ENCODE data around the gene KRTAP10-1. TPM values are rescaled to one million over a fixed set of nuclear protein-coding genes. Genes with fewer than 3 reads are reported as not detected.

The KRTAP10-1 gene
- total RNA-seq, 2 donors from 2014 or later = not detected

DNA sequence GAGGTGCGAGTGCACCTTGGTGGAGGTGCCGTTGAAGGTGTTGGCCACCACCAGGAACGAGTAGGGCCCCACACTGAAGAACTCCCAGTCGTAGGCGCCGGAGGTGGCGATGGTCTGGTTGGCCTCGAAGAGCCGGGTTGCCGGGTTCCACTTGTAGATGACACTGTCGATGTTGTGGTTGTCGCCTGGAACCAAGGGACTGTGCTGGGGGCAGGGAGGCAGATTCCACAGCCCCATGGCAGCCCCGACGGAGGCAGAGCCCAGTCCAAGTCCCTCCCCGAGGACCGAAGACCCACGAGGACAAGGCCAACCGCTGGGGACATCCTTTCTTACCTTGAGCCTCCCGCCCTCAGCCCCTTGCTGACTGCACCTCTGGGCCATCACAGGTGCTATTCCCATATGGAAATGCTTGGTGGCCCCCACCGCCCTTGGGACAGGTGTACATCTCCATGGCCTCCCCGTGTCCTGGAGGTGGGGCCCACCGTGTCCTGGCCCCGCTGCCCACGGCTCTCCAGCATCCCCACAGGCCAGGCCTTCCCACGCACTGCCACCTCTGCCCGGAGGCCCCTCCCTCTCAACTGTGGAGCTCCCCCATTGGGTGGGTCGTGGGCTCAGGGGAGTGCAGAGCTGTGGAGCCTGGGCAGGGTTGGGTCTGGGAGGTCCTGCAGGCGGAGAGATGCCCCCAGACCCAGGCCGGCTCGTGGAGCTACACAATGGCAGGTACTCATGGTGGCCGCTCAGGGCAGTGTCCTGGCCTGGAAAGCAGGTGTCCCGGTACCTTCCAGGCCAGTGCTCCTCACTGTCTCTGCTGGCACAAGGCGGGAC is 17.9 kb downstream of the KRTAP10-1 start:
- ATAC-seq = no peak
- intact Hi-C loops (cut with DNase I, micrococcal nuclease) = no loop called here
- peak in 1 of 2 donors; percentile 13 for DNase-seq

DNA sequence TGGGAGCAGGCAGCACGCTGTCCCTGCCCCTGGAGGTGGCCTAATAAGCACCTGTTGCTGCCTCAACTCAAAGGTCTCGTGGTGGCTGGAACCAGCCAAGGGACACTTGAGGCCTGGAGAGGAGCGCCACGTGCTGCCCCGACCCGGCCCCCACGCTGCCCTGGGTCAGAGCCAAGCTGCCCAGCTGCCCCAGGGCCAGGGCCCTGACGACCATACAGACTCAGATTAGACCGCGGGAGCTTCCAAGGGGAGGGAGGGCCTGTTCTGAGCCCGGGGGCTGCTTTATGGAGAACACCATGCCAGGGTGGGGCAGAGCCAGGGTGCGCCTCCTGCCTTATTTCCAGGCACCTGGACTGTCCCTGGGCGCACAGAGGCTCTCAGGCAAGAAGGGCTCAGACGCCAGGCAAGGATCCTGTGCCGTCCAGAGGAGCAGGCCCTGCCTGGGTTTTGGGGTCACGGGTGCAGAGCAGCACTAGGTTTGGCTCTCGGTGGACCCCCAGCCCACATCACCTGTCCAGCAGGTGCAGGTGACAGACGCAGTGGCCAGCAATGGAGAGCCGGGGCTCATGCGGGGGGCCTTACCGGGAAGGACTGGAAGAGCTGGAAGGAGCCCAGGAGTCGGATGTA is 18.6 kb downstream of the KRTAP10-1 start:
- intact Hi-C loops (cut with DNase I, micrococcal nuclease) = no loop called here
- peak in 1 of 2 donors; percentile 16 for DNase-seq
- ATAC-seq = no peak

- intact Hi-C loops (cut with DNase I, micrococcal nuclease) = no loop called here
- DNase-seq (peak in 1 of 2 donors; percentile 15), ATAC-seq (no peak)
Measured at GRCh38 chr21:44520326-44521300, 19.4 kb downstream of the KRTAP10-1 start.

GRCh38 chr21:44519346-44520325 is 20.4 kb downstream of the KRTAP10-1 start:
- DNase-seq (peak in 1 of 2 donors; percentile 5), ATAC-seq (no peak)
- intact Hi-C loops (cut with DNase I, micrococcal nuclease) = loop anchor here in 1 of 2 donors (10.0 kb wide), 1 partner anchor 275 kb away; no protein-coding TSS in a partner anchor

GRCh38 chr21:44518686-44519085 is 21.3 kb downstream of the KRTAP10-1 start:
- DNase-seq = no peak
- no peak for ATAC-seq
- intact Hi-C loops (cut with DNase I, micrococcal nuclease) = loop anchor here in 1 of 2 donors (10.0 kb wide), 1 partner anchor 276 kb away; no protein-coding TSS in a partner anchor

- DNase-seq = no peak
- intact Hi-C loops (cut with DNase I, micrococcal nuclease) = loop anchor here in 1 of 2 donors (10.0 kb wide), 1 partner anchor 277 kb away; no protein-coding TSS in a partner anchor
- ATAC-seq = no peak
Measured at GRCh38 chr21:44517175-44517899, 22.7 kb downstream of the KRTAP10-1 start.

DNA sequence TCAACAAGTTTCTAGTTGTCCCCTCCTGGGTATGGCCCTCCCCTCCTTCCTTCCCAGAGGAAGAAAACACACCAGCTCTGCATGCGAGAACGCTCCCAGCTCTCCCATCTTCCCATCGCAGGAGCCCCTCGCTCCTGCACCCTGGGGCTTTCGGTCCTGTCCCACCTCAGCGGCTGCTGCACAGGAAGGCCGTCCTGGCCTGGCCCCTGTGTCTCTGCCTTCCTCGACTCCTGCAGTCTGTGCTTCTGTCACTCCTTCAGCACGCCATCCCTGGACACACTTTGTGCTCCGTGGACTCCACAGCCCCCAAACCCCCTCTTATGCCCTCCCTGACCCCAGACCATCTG is 23.2 kb downstream of the KRTAP10-1 start:
- intact Hi-C loops (cut with DNase I, micrococcal nuclease) = loop anchor here in 1 of 2 donors (10.0 kb wide), 1 partner anchor 278 kb away; no protein-coding TSS in a partner anchor
- DNase-seq (no peak), ATAC-seq (no peak)

DNA sequence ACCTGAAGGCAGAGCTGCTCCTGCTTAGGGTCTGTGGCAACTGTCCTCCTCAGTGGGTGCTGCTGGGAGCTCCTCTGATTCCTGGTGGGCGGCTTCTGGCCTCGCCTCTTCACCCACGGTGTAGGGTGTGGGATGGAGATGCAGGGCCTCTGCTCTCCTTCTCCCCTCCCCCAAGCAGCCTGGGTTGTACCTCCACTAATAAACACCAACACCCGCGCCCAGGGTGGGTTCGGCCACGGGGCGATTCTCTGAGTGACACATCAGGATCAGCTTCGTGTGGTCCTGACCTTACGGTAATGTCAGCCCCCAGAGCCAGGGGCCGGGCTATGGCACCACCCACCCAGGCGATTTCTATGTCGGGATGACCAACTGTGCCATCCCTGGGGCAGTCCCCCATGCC is 23.7 kb downstream of the KRTAP10-1 start:
- DNase-seq (no peak), ATAC-seq (no peak)
- intact Hi-C loops (cut with DNase I, micrococcal nuclease) = loop anchor here in 1 of 2 donors (10.0 kb wide), 1 partner anchor 278 kb away; no protein-coding TSS in a partner anchor

- intact Hi-C loops (cut with DNase I, micrococcal nuclease) = loop anchor here in 1 of 2 donors (10.0 kb wide), 1 partner anchor 279 kb away; no protein-coding TSS in a partner anchor
- no peak for ATAC-seq
- DNase-seq = no peak
Measured at GRCh38 chr21:44515359-44516165, 24.4 kb downstream of the KRTAP10-1 start.

GRCh38 chr21:44514746-44515358 is 25.1 kb downstream of the KRTAP10-1 start:
- intact Hi-C loops (cut with DNase I, micrococcal nuclease) = loop anchor here in 1 of 2 donors (10.0 kb wide), 1 partner anchor 280 kb away; no protein-coding TSS in a partner anchor
- DNase-seq = no peak
- no peak for ATAC-seq

- DNase-seq (no peak), ATAC-seq (no peak)
- intact Hi-C loops (cut with DNase I, micrococcal nuclease) = loop anchor here in 1 of 2 donors (10.0 kb wide), 1 partner anchor 281 kb away; no protein-coding TSS in a partner anchor
Measured at GRCh38 chr21:44514218-44514520, 25.8 kb downstream of the KRTAP10-1 start.

DNA sequence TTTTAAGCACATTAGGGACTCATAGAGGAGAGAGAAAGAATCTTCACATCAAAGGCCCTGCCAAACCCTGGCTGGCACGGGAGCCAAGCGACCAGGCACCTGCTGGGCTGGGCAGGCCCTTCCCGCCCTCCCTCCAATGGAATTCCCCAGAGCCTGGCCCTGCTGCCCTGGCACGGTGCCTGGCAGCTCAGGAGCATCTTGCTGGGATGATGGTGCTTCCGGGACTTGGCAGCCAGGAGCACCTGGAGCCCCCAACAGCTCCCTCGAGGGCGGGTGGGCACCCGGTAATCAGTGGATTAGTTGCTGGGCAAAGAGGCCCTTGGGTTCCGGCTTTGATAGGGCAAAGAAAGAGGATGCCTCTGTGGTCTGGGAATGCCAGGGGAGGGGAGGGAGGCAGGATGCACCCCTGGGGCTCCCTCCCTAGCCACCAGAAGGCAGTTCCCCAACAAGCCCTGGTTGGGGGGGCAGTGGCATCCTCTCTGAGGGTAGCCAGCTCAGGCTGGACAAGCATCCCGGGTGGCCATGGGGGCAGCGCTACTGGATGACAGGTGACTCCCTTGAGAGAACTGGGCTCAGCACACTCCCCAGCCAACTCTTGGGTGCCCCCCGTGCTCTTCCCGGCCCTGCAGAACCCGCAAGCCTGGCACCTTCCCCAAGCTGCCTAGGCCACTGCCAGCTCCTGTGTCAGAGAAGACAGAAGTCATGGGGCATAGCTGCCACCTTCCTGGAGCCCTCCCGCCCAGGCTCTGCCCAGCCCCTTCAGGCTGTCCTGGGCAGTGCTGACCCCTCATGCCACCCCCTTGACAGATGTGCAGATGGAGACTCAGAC is 26.4 kb downstream of the KRTAP10-1 start:
- ATAC-seq (no peak), DNase-seq (no peak)
- intact Hi-C loops (cut with DNase I, micrococcal nuclease) = loop anchor here in 1 of 2 donors (10.0 kb wide), 1 partner anchor 281 kb away; no protein-coding TSS in a partner anchor

- intact Hi-C loops (cut with DNase I, micrococcal nuclease) = loop anchor here in 1 of 2 donors (10.0 kb wide), 1 partner anchor 282 kb away; no protein-coding TSS in a partner anchor
- DNase-seq = no peak
Measured at GRCh38 chr21:44512496-44513388, 27.3 kb downstream of the KRTAP10-1 start.

GRCh38 chr21:44511938-44512275 is 28.1 kb downstream of the KRTAP10-1 start:
- intact Hi-C loops (cut with DNase I, micrococcal nuclease) = loop anchor here in 1 of 2 donors (10.0 kb wide), 1 partner anchor 283 kb away; no protein-coding TSS in a partner anchor
- ATAC-seq (no peak), DNase-seq (no peak)

More at GRCh38 chr21:44512496-44513388, 27.3 kb downstream of the KRTAP10-1 start:
- no peak for ATAC-seq
